Stimulated activated CD4-positive, alpha-beta T cell treated with anti-CD3 and anti-CD28 coated beads, Interleukin-4, amount 100 ng/mL, for 48 hours (primary cell): ENCODE data around the gene SUGCT.

ENCODE experiments used
- DNase-seq, 2 donors: peaks; one replicate each; pipeline ENCODE4 v3.0.0-alpha.2; 2020; ENCODE audit warnings: low read depth in 2 of 2

Gene SUGCT

DNA sequence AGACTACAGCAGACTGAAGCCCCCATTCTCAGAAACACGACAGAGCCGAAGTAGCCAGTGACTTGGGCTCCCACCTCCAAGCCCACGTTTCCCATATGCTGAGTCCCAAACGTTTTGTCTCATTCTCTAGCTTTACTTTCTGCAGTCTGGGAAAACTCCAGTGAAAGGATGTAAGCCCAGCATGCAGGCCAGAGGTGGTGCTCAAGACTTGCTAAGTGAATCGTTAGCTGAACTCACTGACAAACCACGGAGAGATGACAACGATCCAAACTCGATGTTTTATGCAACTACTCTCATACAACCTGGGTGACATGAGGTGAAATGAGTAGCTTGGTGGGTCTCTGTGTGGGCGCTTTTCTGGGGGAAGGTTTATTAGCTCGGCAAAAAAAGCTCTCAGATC, 731.8 kb downstream of the SUGCT start:
- DNase-seq = no peak

DNA sequence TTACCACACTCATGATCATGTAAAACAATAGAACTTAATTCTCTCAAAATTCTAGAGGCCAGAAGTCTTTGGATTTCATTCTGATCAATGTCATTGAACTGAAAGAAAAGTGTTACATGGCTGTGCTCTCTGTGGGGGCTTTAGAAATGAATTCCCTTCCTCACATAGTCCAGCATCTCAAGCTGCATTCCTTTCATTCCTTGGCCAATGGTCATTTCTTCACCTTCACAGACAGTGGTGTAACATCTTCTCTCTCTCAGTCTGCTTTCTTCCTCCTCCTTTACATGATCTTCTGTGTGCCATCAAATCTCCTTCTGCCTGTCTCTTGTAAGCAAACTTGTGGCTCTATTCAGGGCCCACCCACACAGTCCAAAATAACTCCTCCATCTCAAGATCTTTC, 735.3 kb downstream of the SUGCT start:
- no peak for DNase-seq

- DNase-seq = no peak
Observed at GRCh38 chr7:40873248-40873647, 738.4 kb downstream of the SUGCT start.

- no peak for DNase-seq
Observed at GRCh38 chr7:40874756-40875155, 740.0 kb downstream of the SUGCT start.

DNA sequence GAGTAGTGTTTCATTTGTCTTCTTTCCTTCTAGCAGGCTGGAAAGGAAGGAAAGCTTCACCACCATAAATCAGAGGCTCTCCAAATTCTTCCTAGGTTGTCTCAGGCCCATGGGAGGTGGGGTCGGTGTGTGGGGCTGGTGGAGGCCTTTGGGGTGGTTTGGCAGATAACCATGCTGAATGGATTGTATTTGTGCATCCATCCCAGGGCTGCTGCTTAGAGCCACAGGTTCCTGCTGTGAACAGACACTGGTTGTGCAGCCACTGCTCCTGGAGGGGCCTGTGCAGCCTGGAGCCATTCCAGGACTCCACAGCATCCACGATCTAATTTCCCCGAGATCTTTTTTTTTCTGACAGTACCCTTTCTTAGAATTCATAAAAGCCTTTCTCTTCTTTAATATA, 741.8 kb downstream of the SUGCT start:
- no peak for DNase-seq

GRCh38 chr7:40879941-40880543, 745.2 kb downstream of the SUGCT start:
- DNase-seq = no peak

DNA sequence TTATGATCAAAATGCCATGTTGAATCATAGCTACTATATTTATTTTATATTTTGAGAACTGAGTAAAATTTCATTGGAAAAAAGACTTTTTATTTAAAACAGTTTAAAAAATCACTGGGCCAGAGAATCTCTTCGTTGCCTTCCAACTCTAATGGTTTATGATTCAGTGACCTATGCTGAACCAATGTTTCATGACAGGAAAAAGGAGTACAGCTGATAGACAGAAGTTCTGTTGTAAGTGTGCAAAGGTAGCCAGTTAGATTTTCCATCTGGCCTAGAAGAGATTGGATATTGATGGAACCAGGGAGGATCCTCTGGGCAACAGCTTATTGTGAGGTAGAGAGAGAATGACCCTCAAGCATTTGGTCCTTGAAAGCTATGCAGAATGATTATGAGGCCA, 745.8 kb downstream of the SUGCT start:
- DNase-seq = no peak

GRCh38 chr7:40881405-40881926, 746.7 kb downstream of the SUGCT start:
- no peak for DNase-seq

GRCh38 chr7:40882071-40882658, 747.4 kb downstream of the SUGCT start:
- no peak for DNase-seq

DNA sequence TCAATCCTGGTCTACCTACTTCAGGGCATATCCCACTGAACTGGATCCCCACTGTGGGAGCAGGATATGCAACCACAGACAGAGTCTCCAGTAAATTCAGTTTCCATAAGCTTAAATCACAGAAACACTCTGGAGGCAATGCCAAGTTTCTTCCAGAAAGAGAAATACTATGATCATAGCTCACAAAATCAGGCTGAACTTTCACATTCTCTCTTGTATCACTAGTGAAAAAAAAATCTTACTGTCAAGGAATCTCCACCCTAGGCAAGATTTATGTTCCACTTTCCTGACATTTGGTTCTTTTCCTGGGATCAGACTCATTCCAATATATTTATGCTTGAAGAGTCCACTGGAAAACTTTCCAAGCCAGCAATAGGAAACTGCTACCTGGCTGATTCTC, 749.0 kb downstream of the SUGCT start:
- no peak for DNase-seq

- DNase-seq = no peak
Observed at GRCh38 chr7:40884241-40884640, 749.4 kb downstream of the SUGCT start.

DNA sequence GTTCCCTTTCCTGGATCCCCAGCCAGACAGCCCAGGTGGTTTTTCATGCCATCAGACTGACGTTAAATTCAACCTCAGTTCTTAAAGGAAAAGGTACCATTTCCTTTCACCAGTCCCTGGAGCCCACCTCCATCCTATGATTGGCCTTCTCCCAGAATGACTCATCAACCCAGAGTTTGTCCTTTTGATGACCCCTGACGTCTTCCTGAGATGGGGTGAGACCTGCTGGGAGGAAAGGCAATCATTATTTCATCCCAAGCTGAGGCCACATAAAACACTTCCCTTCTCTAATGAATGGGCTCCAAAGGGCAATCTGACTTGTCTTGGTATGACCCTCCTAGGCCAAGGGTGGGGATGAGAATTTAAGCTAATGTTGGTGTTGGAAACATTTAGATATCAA, 750.7 kb downstream of the SUGCT start:
- no peak for DNase-seq

- no peak for DNase-seq
Observed at GRCh38 chr7:40887099-40887498, 752.3 kb downstream of the SUGCT start.

DNA sequence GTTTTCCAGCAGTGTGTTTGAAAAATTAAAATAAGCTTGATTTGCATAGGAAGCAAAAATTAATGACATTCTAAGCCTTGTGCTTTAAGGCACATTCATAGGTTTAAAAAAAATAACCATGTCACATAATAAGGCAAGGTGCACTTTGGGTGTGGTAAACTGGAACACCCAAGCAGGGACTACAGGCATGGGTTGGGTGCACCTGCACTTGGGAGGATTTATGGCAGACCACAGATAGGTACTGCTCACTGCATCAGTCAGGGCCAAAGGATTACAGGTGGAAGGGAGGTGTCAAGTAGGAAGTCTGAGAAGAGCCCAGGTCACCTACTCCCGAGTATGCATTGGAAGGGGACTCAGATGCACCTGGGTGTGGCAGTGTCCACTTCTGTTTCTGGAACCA, 753.7 kb downstream of the SUGCT start:
- DNase-seq = no peak

DNA sequence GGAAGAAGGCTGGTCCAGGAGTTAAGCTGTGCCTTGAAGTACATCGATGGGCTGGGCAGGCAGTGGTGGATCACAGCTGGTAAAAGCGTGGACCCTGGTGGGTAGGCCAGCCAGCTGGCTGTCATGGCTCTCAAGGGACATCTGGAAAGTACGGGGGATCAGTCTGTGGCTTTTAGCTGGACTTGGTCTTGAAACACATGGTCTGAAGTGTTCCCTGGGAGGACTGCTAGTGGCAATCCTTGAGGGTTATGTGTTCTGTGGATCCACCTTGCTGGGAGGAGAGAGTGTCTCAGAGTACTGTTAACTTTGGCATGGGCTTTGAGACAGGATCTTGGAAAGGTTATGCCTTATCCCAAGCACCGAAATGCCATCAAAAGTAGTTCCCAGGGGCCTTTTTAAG, 754.3 kb downstream of the SUGCT start:
- DNase-seq = no peak

GRCh38 chr7:40889539-40889938, 754.7 kb downstream of the SUGCT start:
- no peak for DNase-seq

DNA sequence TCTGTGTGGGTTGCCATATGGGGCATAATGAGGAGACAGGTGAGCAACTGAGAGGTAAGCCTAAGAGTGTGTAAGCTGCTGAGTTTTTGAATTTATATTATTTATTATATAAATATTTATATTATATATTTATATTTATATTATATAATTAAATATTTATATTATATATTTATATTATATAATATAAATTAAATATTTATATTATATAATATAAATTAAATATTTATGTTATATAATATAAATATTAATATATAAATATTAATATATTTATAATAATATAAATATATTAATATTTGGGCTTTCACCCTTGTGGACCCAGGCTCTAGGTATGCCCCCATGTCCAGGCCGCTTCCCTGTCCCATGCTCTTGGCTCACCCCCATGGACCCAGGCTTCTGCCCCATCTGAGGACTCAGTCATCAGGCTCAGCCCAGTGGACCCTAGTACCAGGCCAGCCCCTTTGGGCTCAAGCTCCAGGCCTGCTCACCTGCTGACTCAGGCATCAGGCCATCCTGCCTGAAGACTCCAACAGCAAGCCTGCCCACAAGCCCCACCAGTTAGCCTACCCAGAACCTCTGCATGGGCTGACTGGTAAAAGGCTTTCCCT, 755.4 kb downstream of the SUGCT start:
- DNase-seq = no peak

DNA sequence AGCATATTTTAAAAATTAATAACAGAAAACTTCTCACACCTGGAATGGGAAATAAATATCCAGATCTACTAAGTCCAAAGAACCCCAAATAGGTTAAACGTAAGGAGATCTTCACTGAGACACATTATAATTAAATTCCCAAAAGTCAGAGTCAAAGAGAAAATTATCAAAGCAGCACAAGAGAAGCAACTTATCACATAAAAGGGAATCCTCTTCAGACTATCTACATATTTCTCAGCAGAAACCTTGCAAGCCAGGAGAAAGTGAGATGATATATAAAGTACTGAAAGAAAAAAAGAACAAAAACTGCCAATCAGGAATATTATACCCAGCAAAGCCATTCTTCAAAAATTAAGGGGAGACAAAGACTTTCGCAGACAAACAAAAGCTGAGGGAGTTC, 756.4 kb downstream of the SUGCT start:
- no peak for DNase-seq

- DNase-seq = no peak
Observed at GRCh38 chr7:40899151-40899550, 764.3 kb downstream of the SUGCT start.

- no peak for DNase-seq
Observed at GRCh38 chr7:40899636-40900507, 765.1 kb downstream of the SUGCT start.

DNA sequence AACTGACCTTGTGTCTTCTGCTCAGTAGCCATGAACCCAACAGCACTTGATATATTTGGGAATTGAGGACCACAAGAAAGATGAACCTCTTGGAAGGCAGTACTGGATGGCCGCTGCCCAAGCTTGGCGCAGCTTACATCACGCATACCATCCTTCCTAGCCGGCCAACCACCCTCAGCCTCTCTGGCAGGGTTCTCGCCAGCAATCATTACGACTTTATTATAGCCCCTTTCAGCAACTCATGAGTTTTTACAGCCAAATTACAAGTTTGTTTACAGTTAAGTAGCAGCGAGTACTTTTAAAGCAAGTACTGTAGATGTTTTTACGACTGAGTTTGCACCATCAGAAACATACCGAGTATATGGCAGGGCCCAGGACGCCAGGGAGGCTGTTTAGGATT, 769.1 kb downstream of the SUGCT start:
- no peak for DNase-seq

DNA sequence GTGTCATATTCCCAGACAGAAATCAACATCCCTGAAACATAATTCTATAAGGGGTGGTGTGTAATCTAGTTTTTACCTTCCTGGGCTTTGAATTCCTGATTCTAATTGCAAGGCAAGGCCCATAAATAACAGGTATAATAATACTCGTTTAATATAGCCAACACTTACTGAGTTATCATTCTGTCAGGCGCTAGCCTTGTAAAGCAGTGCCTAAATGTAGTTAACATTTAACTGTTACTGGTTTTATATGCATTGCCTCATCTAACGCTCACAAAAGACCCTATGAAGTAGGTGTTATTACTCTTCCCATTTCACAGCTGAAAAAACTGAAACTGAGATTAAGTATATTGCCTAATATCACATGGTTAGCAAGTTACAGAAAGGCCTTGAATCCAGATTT, 772.5 kb downstream of the SUGCT start:
- DNase-seq = no peak
